ENCODE data around the gene CDIPT.
"Not testable (repeated sequence)": the region's sequence is repeated elsewhere in the genome, so short reads cannot be mapped to it uniquely, and the experiment has no call there.

The CDIPT gene

DNA sequence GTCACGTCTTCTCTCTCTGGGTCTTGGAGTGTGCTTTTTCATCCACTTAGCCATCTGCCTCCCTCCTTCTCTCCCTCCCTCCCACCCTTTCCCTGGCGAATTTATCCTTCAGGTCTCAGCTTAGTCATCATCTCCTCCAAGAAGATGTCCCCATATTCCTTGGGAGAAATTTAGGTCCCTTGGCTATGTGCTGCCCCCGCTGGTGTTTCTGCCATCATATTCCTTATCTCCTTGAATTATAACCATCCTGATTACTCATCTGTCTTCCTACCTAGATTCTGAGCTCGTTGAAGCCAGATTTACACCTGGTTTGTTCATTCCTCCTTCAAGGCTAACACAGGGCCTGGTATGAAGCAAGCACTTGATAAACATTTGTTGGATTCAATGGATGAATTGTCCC, 31.3 kb upstream of the CDIPT start:
- no peak for DNase-seq

- no peak for DNase-seq
These were observed 30.5 kb upstream of the CDIPT start for GRCh38 chr16:29893553-29893952.

- DNase-seq, result no peak
These were observed 29.4 kb upstream of the CDIPT start for GRCh38 chr16:29892458-29892813.

- no peak for DNase-seq
These were observed 28.8 kb upstream of the CDIPT start for GRCh38 chr16:29891525-29892457.

- not testable (repeated sequence) for DNase-seq
These were observed 26.3 kb upstream of the CDIPT start for GRCh38 chr16:29889372-29889771.

GRCh38 chr16:29883987-29884386, 21.0 kb upstream of the CDIPT start:
- no peak for DNase-seq

- DNase-seq, result no peak
These were observed 18.0 kb upstream of the CDIPT start for GRCh38 chr16:29881050-29881449.

GRCh38 chr16:29878172-29878571, 15.1 kb upstream of the CDIPT start:
- DNase-seq, result no peak

DNA sequence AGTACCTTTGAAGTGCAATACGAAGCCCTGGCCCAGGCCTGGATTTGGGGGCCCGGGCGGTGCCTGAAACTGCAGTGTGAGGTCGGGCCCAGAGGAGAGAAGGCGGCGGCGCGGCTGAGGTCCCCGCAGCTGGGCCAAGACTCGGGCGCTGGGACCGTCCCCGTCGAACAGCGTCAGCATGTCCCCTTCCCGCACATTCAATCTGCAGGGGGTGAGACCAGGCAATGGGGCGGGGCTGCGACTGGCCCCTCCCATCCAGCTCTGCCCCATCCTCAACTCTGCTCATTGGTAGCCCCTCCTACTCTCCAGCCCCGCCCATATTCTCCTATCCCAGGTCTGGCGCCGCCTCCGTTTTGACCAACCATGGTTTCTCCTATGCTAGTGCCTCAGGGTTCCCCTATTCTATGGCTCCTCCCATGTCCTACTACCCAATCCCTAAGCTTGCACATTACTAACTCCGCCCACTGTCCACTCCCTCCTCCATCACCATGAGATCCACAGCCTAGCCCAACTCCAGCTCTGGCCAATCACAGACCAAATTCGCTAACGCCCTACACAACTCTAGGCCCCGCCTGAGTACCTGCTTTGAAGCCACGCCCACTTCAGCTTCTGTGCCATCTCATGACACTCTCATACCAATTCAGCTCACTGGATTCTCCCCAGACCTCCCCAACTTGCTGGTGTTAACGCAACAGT, 14.4 kb upstream of the CDIPT start:
- DNase-seq, result no peak

- peak in 1 of 4 experiments; percentile 23 for DNase-seq
These were observed 13.7 kb upstream of the CDIPT start for GRCh38 chr16:29876594-29877249.

DNA sequence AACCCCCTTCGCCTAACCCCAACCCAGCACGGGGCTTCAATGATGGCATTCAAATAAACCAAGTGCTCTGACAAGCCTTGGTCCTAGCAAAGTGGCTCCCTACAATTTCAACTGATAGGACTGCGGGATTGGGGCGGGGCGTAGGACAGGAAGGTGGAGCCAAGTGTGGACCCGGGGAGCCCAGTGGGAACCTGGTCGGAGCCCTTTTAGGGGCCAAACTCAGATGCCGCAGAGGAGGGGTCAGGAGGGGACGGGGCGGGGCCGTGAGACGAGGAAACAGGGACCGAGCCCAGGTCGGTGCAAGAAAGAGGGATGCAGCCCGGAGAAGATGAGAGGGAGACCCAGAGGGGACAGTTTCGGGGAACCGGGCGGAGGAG, 13.2 kb upstream of the CDIPT start:
- DNase-seq, result no peak

- DNase-seq, result no peak
These were observed 12.2 kb upstream of the CDIPT start for GRCh38 chr16:29875206-29875605.

- DNase-seq, result no peak
These were observed 10.3 kb upstream of the CDIPT start for GRCh38 chr16:29873319-29873718.

DNA sequence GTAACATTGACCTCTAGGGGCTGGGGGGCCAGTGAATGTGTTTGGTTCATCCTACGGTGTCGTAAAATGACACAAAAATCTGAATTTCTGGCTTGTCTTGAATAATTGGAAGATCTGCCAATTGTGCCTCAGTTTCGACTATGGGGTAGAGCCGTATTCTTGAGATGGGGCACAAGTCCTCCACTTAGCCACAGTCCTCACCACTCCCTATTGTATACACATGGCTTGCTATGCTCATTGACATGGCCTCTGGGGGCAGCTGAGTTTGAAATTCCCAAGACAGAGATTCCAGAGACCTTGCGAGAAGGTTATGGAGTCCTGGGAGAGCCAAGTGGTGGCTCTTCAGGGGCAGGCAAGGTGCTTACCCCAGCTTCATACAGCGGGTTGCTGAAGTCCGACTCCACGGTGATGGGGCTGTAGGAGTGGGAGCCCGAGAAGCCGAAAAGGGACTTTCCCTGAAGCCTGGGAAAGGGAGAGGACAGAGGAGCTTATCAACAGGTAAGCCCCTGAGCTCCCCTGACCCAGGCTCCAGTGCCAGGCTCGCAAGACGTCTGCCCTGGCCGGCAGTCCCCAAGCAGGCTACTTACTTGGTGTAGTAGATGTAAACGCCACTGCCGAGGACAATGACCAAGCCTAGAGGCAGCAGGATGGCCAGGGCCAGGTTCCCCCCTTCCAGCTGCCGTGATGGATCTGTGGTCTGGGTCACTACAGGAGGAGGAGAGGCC, 9.0 kb upstream of the CDIPT start:
- DNase-seq, result no peak

DNA sequence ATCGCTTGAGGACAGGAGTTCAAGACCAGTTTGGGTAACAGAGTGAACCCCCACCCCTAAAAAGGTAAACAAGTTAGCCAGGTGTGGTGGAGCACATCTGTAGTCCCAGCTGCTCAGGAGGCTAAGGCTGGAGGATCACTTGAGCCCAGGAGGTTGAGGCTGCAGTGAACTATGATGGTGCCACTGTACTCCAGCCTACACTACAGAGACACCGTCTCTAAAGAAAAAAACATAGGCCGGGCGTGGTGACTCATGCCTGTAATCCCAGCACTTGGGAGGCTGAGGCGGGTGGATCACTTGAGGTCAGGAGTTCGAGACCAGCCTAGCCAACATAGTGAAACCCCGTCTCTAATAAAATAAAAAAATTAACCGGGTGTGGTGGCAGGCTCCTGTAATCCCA, 6.0 kb upstream of the CDIPT start:
- DNase-seq, result not testable (repeated sequence)

GRCh38 chr16:29868396-29869009, 5.5 kb upstream of the CDIPT start:
- no peak for DNase-seq

- no peak for DNase-seq
These were observed 1.2 kb upstream of the CDIPT start for GRCh38 chr16:29864205-29864604.

- no peak for DNase-seq
These were observed 601 bp upstream of the CDIPT start for GRCh38 chr16:29863669-29863984.

DNA sequence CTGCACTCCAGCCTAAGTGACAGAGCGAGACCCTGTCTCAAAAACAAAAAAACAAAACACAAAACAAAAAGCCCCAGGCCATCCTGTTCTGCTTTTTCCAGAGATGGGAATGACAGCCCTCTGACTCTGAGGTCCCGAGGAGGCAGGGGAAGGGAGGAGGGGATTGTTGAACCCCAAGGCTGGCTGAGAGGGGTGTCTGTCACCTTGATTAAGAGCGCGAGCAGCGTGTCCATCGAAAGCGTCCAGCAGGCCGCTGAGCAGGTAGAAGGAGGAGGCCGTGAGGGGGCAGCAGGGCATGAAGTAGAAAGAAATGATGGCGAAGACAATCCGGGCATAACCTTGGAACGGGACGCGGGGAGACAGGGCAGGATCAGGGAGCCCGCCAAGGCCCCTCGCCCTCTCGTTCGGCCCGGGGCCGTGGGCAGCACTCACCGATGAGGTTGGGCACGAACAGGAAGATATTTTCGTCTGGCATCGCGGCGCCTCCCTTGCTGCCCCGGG, 593 bp downstream of the CDIPT start:
- DNase-seq, result no peak

- DNase-seq, result no peak
These were observed 2.8 kb downstream of the CDIPT start for GRCh38 chr16:29860218-29860617.

GRCh38 chr16:29858974-29859373, 4.1 kb downstream of the CDIPT start:
- no peak for DNase-seq

- DNase-seq, result no peak
These were observed 4.7 kb downstream of the CDIPT start for GRCh38 chr16:29858149-29858849.

Data from activated naive CD4-positive, alpha-beta T cell (primary cell).